GM23338 (cell line): ENCODE measurements around the gene PHF13. TPM values are rescaled to one million over a fixed set of nuclear protein-coding genes. Genes with fewer than 3 reads are reported as not detected.

Experiments
- ATAC-seq: fragments of 200-7000 bp; cut with Tn5 transposase; 3 replicates; pipeline ENCODE4 v1.9.1; 2020
- DNase-seq: peaks from one replicate; pipeline ENCODE4 v3.0.0-alpha.2; 2015; ENCODE audit warnings: low spot score
- H2AFZ ChIP-seq: fragments of 200-600 bp; sonication (generic); 2 replicates; pipeline ENCODE4 v1.8.0; 2016; ENCODE audit warnings: antibody characterized with exemption, mild to moderate bottlenecking, moderate library complexity
- H3F3A ChIP-seq: fragments of 200-600 bp; sonication (generic); replicated peaks from 2 replicates; pipeline ENCODE4 v1.8.0; 2017; ENCODE audit warnings: antibody characterized with exemption, mixed run types, low read depth
- H3K27ac ChIP-seq: fragments of 200-600 bp; sonication (generic); 2 replicates; pipeline ENCODE4 v1.6.1; 2016; ENCODE audit warnings: low read depth
- H3K27me3 ChIP-seq: fragments of 200-600 bp; sonication (generic); 2 replicates; pipeline ENCODE4 v1.8.0; 2016; ENCODE audit warnings: mild to moderate bottlenecking, mixed run types, moderate library complexity; ENCODE audit not compliant: insufficient read depth
- H3K36me3 ChIP-seq: fragments of 200-600 bp; sonication (generic); 2 replicates; pipeline ENCODE4 v1.8.0; 2016; ENCODE audit warnings: mild to moderate bottlenecking; ENCODE audit not compliant: insufficient read depth
- H3K4me1 ChIP-seq: fragments of 200-600 bp; sonication (generic); 2 replicates; pipeline ENCODE4 v1.8.0; 2016; ENCODE audit warnings: mild to moderate bottlenecking, moderate library complexity; ENCODE audit not compliant: insufficient read depth
- H3K4me2 ChIP-seq: fragments of 200-600 bp; sonication (generic); 2 replicates; pipeline ENCODE4 v1.7.1; 2017; ENCODE audit warnings: mixed run types
- H3K4me3 ChIP-seq: fragments of 200-600 bp; sonication (generic); 2 replicates; pipeline ENCODE4 v1.6.1; 2016; ENCODE audit warnings: mixed run types
- H3K79me2 ChIP-seq: fragments of 200-600 bp; sonication (generic); replicated peaks from 2 replicates; pipeline ENCODE4 v1.8.0; 2017; ENCODE audit warnings: mild to moderate bottlenecking; ENCODE audit not compliant: insufficient read depth
- H3K9me2 ChIP-seq: fragments of 200-600 bp; sonication (generic); 2 replicates; pipeline ENCODE4 v1.8.0; 2017; ENCODE audit not compliant: insufficient read depth
- H4K20me1 ChIP-seq: fragments of 200-600 bp; sonication (generic); replicated peaks from 2 replicates; pipeline ENCODE4 v1.8.0; 2017; ENCODE audit warnings: mild to moderate bottlenecking; ENCODE audit not compliant: insufficient read depth
- H3K27ac Mint-ChIP-seq: 2 replicates; pipeline ENCODE4 v1.8.0; 2020; ENCODE audit warnings: inconsistent platforms, mild to moderate bottlenecking, moderate library complexity, mixed read lengths
- H3K27me3 Mint-ChIP-seq: 3 replicates; pipeline ENCODE4 v1.8.0; 2022; ENCODE audit warnings: low read depth, mild to moderate bottlenecking, moderate library complexity, mixed read lengths, inconsistent platforms; ENCODE audit not compliant: insufficient read depth, poor library complexity
- H3K36me3 Mint-ChIP-seq: 3 replicates; pipeline ENCODE4 v1.8.0; 2021; ENCODE audit warnings: low read depth, mild to moderate bottlenecking, inconsistent platforms, moderate library complexity, mixed read lengths
- H3K4me1 Mint-ChIP-seq: 3 replicates; pipeline ENCODE4 v1.8.0; 2020; ENCODE audit warnings: mild to moderate bottlenecking, inconsistent platforms, mixed read lengths
- H3K4me3 Mint-ChIP-seq: 3 replicates; pipeline ENCODE4 v1.8.0; 2021; ENCODE audit warnings: moderate library complexity, mild to moderate bottlenecking, inconsistent platforms, mixed read lengths
- H3K9me3 Mint-ChIP-seq: 3 replicates; pipeline ENCODE4 v1.8.0; 2020; ENCODE audit warnings: moderate library complexity, mild to moderate bottlenecking, inconsistent platforms, mixed read lengths
- CREB1 ChIP-seq: fragments of 250-450 bp; sonication (Bioruptor Pico); IDR thresholded peaks from 2 replicates; pipeline ENCODE4 v1.5.0; 2020; ENCODE audit warnings: low read depth, mild to moderate bottlenecking, moderate library complexity
- EZH2 ChIP-seq: fragments of 200-600 bp; sonication (generic); IDR thresholded peaks from one replicate; pipeline ENCODE4 v1.8.0; 2017; ENCODE audit warnings: antibody characterized with exemption, mild to moderate bottlenecking, low read depth; ENCODE audit not compliant: unreplicated experiment
- EZH2phosphoT487 ChIP-seq: fragments of 200-600 bp; sonication (generic); IDR thresholded peaks from one replicate; pipeline ENCODE4 v1.8.1; 2018; ENCODE audit warnings: antibody characterized with exemption; ENCODE audit not compliant: unreplicated experiment
- JUNB ChIP-seq: IDR thresholded peaks from one replicate; pipeline ENCODE4 v1.6.1; 2016; ENCODE audit warnings: antibody characterized with exemption; ENCODE audit not compliant: unreplicated experiment
- NANOG ChIP-seq: IDR thresholded peaks from 2 replicates; pipeline ENCODE4 v1.6.1; 2016; ENCODE audit warnings: antibody characterized with exemption, borderline replicate concordance
- POLR2AphosphoS5 ChIP-seq: IDR thresholded peaks from 2 replicates; pipeline ENCODE4 v1.6.1; 2016; ENCODE audit warnings: antibody characterized with exemption, low read depth
- STAT1 ChIP-seq: IDR thresholded peaks from one replicate; pipeline ENCODE4 v1.6.1; 2016; ENCODE audit warnings: antibody characterized with exemption; ENCODE audit not compliant: unreplicated experiment
- ZNF114 ChIP-seq: fragments of 250-450 bp; sonication (Bioruptor Pico); IDR thresholded peaks from 2 replicates; pipeline ENCODE4 v1.5.0; 2020; ENCODE audit warnings: mild to moderate bottlenecking, moderate library complexity
- ZNF331 ChIP-seq: fragments of 250-450 bp; sonication (Bioruptor Pico); IDR thresholded peaks from 2 replicates; pipeline ENCODE4 v1.5.0; 2020; ENCODE audit warnings: low read depth, mild to moderate bottlenecking, moderate library complexity
- polyA plus RNA-seq: library from polyadenylated mRNA; unstranded; fragments of >200 nt; fragmentation: Nextera tagmentation; extraction: Ambion mirVana; gene quantifications from 2 replicates; pipeline ENCODE4 v1.2.1, GENCODE V29; 2016
- total RNA-seq: library from RNA; depleted of rRNA; stranded (reverse); fragments of >200 nt; shearing (Covaris generic); gene quantifications from 2 replicates; pipeline ENCODE4 v1.2.3, GENCODE V29; 2014
- TF ChIP-seq, protein P1 (sequence below), 2 experiments: fragments of 200-600 bp in 1 of 2; sonication (generic) in 1 of 2; conservative IDR thresholded peaks; 2 replicates each; pipeline versions ENCODE4 v1.5.1 to v1.6.1; 2016 to 2017; ENCODE audit warnings: antibody characterized with exemption in 2 of 2, low read depth in 2 of 2, mild to moderate bottlenecking in 2 of 2, moderate library complexity in 1 of 2
- TF ChIP-seq, protein P2 (sequence below): IDR thresholded peaks from one replicate; pipeline ENCODE4 v1.6.1; 2018; ENCODE audit warnings: antibody characterized with exemption; ENCODE audit not compliant: unreplicated experiment
- TF ChIP-seq, protein P3 (sequence below): fragments of 250-450 bp; sonication (Bioruptor Pico); IDR thresholded peaks from 2 replicates; pipeline ENCODE4 v1.5.0; 2020; ENCODE audit warnings: mild to moderate bottlenecking, moderate library complexity
- TF ChIP-seq, protein P4 (sequence below): IDR thresholded peaks from 2 replicates; pipeline ENCODE4 v1.6.1; 2016; ENCODE audit warnings: antibody characterized with exemption

The PHF13 gene
- total and polyA plus RNA-seq, 2 experiments from 2014 or later, result 12.1 to 33.2 TPM

DNA sequence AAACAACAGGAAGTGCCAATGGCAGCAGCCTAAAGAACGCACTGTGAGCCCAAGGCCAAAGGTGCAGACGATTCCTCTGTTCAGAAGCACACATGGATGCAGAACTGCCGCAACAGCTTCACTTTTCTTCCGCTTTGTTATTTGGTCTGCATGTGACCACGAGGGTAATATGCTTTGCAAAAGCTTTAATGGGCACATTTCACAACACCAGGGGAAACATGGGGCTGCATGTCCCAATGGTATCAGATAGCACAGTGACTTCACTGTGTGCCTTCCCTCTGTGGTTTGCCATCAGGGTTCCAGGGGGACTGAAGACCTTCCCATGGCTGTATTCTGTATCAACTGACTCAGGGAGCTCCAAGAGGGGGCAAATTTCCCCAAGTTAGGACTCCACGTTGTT lies 39.5 kb downstream of the PHF13 start:
- Histone ChIP-seq H3K27me3 (no peaks in the 10 kb centered on the region), H4K20me1 (no peaks in the 10 kb centered on the region; the same call in 1 of the 2 replicates), H3K4me3 (no peak overlapping the region), H3K79me2 (peaks cover 11% of the 10 kb centered on the region), H3K9me2 (no peaks in the 10 kb centered on the region), H3K27ac (no peak overlapping the region), H3F3A (no peaks in the 10 kb centered on the region), H2AFZ (no peak overlapping the region), H3K36me3 (peaks cover 16% of the 10 kb centered on the region), H3K4me2 (no peak overlapping the region), H3K4me1 (no peaks in the 10 kb centered on the region)
- Mint-ChIP-seq H3K4me3 (no peak overlapping the region), H3K27me3 (peaks cover 2% of the 10 kb centered on the region), H3K9me3 (no peaks in the 10 kb centered on the region), H3K27ac (peak overlapping the region; percentile 76; the same call in 1 of the 2 replicates), H3K36me3 (peaks cover 40% of the 10 kb centered on the region), H3K4me1 (no peaks in the 10 kb centered on the region)
- TF ChIP-seq ZNF331 (no peak), ZNF114 (CRISPR knock-in tag) (no peak), JUNB (no peak), NANOG (no peak), EZH2 (no peak), POLR2AphosphoS5 (no peak), CREB1 (no peak), STAT1 (no peak), EZH2phosphoT487 (no peak)
- TF ChIP-seq, protein P1, sequence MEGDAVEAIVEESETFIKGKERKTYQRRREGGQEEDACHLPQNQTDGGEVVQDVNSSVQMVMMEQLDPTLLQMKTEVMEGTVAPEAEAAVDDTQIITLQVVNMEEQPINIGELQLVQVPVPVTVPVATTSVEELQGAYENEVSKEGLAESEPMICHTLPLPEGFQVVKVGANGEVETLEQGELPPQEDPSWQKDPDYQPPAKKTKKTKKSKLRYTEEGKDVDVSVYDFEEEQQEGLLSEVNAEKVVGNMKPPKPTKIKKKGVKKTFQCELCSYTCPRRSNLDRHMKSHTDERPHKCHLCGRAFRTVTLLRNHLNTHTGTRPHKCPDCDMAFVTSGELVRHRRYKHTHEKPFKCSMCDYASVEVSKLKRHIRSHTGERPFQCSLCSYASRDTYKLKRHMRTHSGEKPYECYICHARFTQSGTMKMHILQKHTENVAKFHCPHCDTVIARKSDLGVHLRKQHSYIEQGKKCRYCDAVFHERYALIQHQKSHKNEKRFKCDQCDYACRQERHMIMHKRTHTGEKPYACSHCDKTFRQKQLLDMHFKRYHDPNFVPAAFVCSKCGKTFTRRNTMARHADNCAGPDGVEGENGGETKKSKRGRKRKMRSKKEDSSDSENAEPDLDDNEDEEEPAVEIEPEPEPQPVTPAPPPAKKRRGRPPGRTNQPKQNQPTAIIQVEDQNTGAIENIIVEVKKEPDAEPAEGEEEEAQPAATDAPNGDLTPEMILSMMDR (conservative IDR thresholded peaks at IDR 0.05; ENCODE audit: low read depth in 2 of 2), result no peak
- TF ChIP-seq, protein P2, sequence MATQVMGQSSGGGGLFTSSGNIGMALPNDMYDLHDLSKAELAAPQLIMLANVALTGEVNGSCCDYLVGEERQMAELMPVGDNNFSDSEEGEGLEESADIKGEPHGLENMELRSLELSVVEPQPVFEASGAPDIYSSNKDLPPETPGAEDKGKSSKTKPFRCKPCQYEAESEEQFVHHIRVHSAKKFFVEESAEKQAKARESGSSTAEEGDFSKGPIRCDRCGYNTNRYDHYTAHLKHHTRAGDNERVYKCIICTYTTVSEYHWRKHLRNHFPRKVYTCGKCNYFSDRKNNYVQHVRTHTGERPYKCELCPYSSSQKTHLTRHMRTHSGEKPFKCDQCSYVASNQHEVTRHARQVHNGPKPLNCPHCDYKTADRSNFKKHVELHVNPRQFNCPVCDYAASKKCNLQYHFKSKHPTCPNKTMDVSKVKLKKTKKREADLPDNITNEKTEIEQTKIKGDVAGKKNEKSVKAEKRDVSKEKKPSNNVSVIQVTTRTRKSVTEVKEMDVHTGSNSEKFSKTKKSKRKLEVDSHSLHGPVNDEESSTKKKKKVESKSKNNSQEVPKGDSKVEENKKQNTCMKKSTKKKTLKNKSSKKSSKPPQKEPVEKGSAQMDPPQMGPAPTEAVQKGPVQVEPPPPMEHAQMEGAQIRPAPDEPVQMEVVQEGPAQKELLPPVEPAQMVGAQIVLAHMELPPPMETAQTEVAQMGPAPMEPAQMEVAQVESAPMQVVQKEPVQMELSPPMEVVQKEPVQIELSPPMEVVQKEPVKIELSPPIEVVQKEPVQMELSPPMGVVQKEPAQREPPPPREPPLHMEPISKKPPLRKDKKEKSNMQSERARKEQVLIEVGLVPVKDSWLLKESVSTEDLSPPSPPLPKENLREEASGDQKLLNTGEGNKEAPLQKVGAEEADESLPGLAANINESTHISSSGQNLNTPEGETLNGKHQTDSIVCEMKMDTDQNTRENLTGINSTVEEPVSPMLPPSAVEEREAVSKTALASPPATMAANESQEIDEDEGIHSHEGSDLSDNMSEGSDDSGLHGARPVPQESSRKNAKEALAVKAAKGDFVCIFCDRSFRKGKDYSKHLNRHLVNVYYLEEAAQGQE, result no peak
- TF ChIP-seq, protein P3, sequence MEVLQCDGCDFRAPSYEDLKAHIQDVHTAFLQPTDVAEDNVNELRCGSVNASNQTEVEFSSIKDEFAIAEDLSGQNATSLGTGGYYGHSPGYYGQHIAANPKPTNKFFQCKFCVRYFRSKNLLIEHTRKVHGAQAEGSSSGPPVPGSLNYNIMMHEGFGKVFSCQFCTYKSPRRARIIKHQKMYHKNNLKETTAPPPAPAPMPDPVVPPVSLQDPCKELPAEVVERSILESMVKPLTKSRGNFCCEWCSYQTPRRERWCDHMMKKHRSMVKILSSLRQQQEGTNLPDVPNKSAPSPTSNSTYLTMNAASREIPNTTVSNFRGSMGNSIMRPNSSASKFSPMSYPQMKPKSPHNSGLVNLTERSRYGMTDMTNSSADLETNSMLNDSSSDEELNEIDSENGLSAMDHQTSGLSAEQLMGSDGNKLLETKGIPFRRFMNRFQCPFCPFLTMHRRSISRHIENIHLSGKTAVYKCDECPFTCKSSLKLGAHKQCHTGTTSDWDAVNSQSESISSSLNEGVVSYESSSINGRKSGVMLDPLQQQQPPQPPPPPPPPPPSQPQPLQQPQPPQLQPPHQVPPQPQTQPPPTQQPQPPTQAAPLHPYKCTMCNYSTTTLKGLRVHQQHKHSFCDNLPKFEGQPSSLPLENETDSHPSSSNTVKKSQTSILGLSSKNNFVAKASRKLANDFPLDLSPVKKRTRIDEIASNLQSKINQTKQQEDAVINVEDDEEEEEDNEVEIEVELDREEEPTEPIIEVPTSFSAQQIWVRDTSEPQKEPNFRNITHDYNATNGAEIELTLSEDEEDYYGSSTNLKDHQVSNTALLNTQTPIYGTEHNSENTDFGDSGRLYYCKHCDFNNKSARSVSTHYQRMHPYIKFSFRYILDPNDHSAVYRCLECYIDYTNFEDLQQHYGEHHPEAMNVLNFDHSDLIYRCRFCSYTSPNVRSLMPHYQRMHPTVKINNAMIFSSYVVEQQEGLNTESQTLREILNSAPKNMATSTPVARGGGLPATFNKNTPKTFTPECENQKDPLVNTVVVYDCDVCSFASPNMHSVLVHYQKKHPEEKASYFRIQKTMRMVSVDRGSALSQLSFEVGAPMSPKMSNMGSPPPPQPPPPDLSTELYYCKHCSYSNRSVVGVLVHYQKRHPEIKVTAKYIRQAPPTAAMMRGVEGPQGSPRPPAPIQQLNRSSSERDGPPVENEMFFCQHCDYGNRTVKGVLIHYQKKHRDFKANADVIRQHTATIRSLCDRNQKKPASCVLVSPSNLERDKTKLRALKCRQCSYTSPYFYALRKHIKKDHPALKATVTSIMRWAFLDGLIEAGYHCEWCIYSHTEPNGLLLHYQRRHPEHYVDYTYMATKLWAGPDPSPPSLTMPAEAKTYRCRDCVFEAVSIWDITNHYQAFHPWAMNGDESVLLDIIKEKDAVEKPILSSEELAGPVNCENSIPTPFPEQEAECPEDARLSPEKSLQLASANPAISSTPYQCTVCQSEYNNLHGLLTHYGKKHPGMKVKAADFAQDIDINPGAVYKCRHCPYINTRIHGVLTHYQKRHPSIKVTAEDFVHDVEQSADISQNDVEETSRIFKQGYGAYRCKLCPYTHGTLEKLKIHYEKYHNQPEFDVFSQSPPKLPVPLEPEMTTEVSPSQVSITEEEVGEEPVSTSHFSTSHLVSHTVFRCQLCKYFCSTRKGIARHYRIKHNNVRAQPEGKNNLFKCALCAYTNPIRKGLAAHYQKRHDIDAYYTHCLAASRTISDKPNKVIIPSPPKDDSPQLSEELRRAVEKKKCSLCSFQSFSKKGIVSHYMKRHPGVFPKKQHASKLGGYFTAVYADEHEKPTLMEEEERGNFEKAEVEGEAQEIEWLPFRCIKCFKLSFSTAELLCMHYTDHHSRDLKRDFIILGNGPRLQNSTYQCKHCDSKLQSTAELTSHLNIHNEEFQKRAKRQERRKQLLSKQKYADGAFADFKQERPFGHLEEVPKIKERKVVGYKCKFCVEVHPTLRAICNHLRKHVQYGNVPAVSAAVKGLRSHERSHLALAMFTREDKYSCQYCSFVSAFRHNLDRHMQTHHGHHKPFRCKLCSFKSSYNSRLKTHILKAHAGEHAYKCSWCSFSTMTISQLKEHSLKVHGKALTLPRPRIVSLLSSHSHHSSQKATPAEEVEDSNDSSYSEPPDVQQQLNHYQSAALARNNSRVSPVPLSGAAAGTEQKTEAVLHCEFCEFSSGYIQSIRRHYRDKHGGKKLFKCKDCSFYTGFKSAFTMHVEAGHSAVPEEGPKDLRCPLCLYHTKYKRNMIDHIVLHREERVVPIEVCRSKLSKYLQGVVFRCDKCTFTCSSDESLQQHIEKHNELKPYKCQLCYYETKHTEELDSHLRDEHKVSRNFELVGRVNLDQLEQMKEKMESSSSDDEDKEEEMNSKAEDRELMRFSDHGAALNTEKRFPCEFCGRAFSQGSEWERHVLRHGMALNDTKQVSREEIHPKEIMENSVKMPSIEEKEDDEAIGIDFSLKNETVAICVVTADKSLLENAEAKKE, result no peak
- TF ChIP-seq, protein P4, sequence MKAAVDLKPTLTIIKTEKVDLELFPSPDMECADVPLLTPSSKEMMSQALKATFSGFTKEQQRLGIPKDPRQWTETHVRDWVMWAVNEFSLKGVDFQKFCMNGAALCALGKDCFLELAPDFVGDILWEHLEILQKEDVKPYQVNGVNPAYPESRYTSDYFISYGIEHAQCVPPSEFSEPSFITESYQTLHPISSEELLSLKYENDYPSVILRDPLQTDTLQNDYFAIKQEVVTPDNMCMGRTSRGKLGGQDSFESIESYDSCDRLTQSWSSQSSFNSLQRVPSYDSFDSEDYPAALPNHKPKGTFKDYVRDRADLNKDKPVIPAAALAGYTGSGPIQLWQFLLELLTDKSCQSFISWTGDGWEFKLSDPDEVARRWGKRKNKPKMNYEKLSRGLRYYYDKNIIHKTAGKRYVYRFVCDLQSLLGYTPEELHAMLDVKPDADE, result no peak
- ATAC-seq, result no peak
- DNase-seq, result no peak
